Measurements from ENCODE around the gene ARHGEF2.
"Not testable (repeated sequence)": the region's sequence is repeated elsewhere in the genome, so short reads cannot be mapped to it uniquely, and the experiment has no call there.

ARHGEF2 gene

DNA sequence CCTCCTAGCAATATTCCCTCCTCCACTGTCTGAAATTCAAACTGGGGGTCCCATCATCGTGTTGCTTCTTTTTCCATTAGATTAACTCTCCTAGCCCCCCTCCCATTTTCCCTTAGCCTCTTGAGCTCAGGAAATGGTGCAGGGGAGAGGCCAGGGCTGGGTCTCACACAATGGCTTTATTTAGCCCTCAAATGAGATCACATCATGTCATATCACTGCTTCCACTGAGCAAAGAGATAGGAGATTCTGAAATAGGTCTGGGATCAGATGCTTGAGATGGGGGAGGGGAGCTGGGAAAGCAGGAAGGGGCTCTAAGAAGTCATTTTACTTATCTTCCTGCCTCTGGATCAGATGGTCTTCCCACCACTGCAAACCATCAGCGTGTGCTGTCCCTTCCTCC, 17.8 kb upstream of the ARHGEF2 start:
- no peak overlapping the region for H3K4me3 ChIP-seq (ENCODE audit: low read depth, low read length)
- DNase-seq (ENCODE audit: low read depth): no peak
- TF ChIP-seq, protein P1, sequence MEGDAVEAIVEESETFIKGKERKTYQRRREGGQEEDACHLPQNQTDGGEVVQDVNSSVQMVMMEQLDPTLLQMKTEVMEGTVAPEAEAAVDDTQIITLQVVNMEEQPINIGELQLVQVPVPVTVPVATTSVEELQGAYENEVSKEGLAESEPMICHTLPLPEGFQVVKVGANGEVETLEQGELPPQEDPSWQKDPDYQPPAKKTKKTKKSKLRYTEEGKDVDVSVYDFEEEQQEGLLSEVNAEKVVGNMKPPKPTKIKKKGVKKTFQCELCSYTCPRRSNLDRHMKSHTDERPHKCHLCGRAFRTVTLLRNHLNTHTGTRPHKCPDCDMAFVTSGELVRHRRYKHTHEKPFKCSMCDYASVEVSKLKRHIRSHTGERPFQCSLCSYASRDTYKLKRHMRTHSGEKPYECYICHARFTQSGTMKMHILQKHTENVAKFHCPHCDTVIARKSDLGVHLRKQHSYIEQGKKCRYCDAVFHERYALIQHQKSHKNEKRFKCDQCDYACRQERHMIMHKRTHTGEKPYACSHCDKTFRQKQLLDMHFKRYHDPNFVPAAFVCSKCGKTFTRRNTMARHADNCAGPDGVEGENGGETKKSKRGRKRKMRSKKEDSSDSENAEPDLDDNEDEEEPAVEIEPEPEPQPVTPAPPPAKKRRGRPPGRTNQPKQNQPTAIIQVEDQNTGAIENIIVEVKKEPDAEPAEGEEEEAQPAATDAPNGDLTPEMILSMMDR (IDR thresholded peaks at IDR 0.05; ENCODE audit: low read depth, low read length, missing control alignments): no peak

DNA sequence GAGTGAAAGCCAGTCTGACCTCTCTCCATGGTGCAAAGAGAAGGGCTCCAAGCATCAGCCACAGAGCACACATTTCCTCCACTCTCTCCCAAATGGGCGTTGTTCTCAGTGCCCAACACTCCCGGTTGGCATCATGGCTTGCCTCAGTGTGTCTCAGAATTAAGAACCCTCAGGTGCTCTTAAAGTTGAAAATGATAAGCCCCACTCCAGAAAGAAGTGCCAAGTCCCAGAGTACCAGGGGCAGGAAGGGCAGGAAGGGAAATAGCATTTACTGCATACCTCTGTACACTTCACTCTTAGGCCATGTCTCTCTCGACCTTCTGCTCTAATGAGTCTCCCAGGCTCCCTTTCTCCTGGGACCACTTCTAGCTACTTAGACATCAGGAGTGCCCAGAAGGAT, 15.2 kb upstream of the ARHGEF2 start:
- DNase-seq (ENCODE audit: low read depth): no peak
- TF ChIP-seq, protein P1 (IDR thresholded peaks at IDR 0.05; ENCODE audit: low read depth, low read length, missing control alignments): no peak
- H3K4me3 ChIP-seq (ENCODE audit: low read depth, low read length): no peak overlapping the region

DNA sequence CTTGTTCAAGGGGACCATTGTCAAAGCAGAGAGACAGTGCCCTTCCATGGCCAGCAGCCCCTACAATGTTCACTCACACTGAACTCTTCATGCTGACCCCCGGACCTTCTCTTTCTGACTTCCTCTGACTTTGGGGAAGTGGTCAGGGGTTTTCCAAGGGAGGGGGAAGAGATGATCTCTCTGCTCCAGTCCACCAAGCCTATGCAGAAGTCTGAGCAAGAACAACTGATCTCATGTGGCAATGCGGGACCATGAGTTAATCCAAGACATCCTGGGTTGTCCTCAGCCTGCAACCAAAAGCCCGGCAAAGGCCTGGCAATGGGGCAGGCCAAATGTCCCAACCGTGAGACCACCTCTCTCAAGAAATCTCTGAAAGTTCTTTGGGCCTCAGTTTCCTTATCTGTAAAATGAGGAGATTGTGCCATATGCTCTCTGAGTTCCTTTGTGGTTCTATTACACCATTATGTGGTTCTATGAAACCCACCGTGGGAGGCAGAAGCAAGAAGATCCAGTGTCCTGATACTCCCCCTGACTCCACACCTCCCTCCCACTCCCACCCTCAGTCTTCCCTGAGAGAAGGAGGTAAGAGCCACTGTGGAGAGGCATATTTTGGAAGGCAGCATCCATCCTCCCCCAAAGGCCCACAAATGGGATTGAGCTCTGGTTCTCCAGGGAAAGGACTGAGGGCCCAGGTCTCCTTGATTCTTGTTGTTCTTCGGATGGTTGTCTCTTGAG, 11.8 kb upstream of the ARHGEF2 start:
- TF ChIP-seq, protein P1 (IDR thresholded peaks at IDR 0.05; ENCODE audit: low read depth, low read length, missing control alignments): no peak
- no peak for DNase-seq (ENCODE audit: low read depth)

DNA sequence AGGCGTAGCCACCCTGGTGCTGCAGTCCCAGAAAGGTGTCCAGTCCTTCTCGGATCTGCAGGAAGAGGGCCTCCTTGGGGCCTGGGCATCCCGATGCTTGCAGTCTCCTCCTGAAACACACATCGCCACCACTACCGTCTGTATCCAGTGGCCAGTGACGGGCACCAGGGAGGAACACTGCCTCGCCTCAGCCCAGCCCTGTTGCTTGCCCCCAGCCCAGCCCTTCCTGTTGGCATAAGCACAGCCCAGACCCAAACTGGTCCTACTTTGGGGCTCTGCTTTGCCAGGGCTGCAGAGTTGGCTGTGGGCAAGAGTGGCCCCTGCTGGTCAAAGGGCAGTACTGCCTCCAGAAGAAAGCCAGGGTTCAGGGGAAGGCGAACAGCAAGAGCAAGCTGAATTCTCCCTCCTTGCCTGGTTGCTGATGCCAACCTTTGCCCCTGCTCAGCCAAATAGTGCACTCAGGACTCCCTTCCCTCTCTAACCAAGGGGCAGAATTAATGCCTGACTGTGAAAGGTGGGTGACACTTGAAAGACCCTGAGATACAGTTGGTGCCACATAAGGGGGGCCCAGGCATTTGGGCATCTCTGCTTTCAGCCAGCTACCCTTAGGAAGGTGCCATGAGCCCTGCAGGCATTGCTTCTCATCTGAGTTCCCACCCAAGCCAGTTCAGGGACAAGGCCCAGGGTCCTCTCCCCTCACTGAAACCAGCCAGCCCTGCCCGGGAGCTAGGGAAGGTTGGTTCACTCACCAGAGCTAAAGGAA, 11.1 kb upstream of the ARHGEF2 start:
- TF ChIP-seq, protein P1 (IDR thresholded peaks at IDR 0.05; ENCODE audit: low read depth, low read length, missing control alignments): peak; percentile 99
- H3K4me3 ChIP-seq (ENCODE audit: low read depth, low read length): no peak overlapping the region
- no peak for DNase-seq (ENCODE audit: low read depth)

More for the DNA sequence above, 11.8 kb upstream of the ARHGEF2 start:
- H3K4me3 ChIP-seq (ENCODE audit: low read depth, low read length): no peak overlapping the region

DNA sequence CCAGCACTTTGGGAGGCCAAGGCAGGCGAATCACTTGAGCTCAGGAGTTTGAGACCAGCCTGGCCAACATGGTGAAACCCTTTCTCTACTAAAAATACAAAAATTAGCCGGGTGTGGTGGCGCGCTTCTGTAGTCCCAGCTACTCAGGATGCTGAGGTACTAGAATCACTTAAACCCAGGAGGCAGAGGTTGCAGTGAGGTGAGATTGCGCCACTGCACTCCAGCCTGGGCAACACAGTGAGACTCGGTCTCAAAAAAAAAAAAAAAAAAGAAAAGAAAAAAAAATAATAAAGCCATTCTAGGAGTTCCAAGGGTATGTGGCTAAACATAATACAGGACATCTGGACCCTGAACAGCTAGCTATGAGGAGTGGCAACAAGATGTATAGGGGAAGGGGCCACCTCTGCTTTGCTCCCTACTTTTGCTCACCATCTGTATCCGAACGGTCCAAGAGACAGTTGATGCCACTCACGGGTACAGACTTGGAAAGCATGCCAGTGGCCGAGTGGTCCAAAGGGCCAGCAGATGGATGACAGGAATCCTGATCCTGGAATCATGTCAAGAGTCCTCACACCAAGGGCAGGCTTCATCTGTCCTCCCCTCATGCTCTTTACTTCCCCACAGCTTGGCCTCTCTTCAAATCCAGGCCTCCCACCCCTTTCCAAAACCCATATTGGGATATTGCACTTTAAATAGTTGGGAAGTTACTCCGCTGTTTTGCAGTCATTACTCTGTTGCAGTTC, 6.7 kb upstream of the ARHGEF2 start:
- H3K4me3 ChIP-seq (ENCODE audit: low read depth, low read length); DNase-seq (ENCODE audit: low read depth): not testable (repeated sequence)

DNA sequence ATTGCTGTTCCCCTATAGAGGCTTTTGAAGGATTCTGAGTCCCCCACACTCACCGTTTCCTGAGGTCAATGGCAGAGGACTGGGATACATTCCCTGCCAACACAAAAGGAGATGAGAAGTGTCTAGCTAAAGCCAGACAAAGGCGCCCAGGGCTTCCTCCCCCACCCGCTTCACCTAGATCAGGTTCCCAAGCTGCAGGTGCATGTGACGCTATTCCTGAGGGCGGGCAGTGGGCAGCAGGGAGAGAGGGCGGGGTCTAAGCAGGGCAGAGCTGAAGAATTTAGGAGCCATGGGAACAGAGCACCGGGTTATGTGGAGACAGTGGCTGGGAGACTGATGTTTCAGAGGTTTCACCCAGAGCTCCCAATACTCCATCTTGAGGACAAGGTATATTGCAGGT, 6.0 kb upstream of the ARHGEF2 start:
- TF ChIP-seq, protein P1 (IDR thresholded peaks at IDR 0.05; ENCODE audit: low read depth, low read length, missing control alignments): no peak
- H3K4me3 ChIP-seq (ENCODE audit: low read depth, low read length): no peak overlapping the region
- no peak for DNase-seq (ENCODE audit: low read depth)
